GDM1 (cell line): Measurements from ENCODE around the gene ZNF785.
A peak's percentile ranks its signal among the peaks of the same experiment; 100 is the strongest.
"Not testable (repeated sequence)": the region's sequence is repeated elsewhere in the genome, so short reads cannot be mapped to it uniquely, and the experiment has no call there.

ENCODE experiments used
- DNase-seq: peaks from one replicate; lab custom pipeline; 2025; lab: John Stamatoyannopoulos, UW

Gene ZNF785

DNA sequence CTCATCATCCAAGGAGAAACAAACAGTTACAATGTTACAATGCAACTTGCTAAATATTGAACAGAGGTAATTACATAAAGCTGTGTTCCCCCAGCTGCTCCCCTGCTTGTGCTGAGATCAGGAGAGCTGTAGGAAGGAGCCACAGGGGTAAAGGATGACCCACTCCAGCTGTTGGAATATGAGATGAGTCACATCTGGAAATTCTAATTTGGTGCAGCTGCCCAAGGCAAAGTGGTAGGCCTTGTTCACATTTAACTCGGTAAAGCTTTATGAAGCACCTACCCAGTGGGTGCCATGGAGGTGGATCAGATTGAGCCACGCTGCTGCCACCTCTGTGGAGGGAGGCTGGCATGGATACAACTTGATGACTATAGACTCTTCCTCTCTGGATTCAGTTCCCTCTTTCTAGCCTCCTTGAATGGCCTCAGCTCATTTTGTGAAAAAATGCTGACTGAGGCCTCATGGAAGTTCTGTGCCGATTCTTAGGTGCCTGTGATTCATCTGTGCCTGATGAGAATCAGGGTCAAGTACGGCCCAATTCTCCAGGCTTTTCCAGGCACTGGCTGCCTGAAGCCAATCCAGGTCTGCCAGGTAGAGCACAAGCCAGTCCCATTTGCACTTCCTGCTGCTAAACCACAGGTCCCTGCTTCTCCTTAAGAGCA, 17.2 kb upstream of the ZNF785 start:
- DNase-seq, result peak; percentile 2

DNA sequence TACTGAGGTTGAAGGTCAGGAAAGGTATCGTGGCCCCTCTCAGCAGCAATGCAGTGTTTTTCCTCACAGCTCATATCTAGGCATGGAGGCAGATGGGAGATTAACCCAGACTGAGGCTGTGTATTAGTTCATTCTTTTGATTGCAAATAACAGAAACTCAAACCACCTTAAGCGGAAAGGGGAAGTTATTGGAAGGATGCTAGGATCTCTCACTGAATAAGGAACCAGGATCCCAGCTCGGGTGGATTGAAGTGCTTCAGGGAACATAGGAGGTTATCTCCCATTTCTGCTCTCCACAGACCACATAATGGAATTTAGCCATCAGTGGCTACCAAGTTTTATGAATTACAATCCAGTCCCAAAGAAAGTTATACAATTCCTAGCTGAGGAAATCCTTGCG, 16.5 kb upstream of the ZNF785 start:
- no peak for DNase-seq

- no peak for DNase-seq
These were observed 15.4 kb upstream of the ZNF785 start for GRCh38 chr16:30600929-30601328.

- no peak for DNase-seq
These were observed 14.7 kb upstream of the ZNF785 start for GRCh38 chr16:30600215-30600614.

DNA sequence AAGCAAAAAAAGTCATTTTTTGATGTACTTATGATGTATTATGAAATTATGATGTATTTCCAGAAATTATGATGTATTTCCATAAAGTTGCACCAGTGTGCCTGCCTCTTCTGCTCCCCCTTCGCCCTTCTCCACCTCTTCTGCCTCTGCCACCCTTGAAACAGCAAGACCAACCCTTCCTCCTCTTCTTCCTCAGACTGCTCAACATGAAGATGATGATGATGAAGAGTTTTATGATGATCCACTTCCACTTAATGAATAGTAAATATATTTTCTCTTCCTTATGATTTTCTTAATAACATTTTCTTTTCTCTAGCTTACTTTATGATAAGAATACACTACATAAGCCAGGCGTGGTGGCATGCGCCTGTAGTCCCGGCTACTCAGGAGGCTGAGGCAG, 7.4 kb upstream of the ZNF785 start:
- DNase-seq, result no peak

DNA sequence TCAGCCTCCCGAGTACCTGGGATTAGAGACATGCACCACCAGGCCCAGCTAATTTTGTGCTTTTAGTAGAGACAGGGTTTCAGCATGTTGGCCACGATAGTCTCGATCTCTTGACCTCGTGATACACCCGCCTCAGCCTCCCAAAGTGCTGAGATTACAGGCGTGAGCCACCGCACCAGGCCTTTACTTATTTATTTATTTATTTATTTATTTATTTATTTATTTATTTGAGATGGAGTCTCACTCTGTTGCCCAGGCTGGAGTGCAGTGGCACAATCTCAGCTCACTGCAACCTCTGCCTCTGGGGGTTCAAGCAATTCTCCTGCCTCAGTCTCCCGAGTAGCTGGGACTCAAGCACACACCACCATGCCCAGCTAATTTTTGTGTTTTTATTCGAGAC, 5.4 kb upstream of the ZNF785 start:
- not testable (repeated sequence) for DNase-seq

- not testable (repeated sequence) for DNase-seq
These were observed 4.1 kb upstream of the ZNF785 start for GRCh38 chr16:30589582-30589981.

- DNase-seq, result no peak
These were observed 3.2 kb upstream of the ZNF785 start for GRCh38 chr16:30588651-30589050.

GRCh38 chr16:30585022-30585399, 486 bp downstream of the ZNF785 start:
- no peak for DNase-seq

DNA sequence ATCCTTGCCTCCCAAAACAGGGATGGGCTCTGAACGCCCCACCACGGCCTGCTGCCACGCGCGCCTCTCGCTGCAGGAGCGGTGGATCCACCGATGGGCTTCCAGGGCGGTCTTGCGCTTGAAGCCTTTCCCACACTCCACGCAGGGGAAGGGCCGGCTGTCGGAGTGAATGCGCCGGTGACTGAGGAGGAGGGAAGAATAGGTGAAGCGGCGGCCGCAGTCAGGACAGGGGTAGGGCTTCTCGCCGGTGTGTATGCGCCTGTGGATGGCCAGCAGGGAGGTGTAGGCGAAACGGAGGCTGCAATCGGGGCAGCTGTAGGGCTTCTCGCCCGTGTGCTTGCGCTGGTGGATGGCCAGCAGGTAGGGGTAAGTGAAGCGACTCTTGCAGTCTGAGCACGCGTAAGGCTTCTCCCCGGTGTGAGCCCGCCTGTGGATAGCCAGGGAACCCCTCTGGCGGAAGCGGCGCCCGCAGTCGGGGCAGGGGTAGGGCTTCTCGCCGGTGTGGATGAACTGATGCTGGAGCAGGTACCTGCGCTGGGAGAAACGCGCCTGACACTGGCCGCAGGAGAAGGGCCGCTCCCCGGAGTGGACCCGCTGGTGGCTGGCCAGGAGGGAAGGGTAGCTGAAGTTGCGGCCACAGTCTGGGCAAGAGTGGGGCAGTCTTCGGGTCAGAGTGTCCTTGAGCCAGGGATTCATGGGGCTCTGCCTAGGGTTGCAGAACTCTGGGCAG, 2.7 kb downstream of the ZNF785 start:
- no peak for DNase-seq

DNA sequence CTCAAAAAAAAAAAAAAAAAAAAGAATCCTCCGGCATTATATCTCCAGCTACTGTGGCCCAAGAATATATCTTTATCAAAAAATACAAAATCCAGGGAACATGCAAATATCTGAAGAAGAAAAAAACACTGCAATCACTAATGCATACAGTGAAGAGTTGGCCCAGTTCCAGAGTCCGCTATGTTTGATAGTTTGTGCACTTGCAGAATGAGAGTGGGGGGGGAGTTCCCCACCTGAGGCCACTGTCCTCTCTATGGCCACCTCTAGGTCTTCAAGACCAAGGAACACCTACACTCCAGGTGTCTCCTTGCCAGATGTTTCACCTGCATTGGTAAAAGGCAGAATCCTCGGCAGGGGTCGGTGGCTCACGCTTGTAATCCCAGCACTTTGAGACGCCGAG, 4.0 kb downstream of the ZNF785 start:
- DNase-seq, result no peak

DNA sequence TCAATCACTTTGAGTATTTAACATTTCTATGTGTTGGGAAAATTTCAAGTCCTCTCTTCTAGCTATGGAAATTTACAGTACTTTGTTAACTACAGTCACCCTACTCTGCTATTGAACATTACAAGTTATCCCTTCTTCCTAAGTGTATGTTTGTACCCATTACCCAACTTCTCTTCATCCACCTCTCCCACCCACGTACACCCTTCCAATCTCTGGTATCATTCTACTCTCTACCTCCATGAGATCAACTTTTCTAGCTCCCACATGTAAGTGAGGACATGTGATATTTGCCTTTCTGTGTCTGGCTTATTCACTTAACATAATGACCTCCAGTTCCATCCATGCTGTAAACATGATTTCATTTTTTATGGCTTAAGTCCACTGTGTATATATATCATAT, 10.8 kb downstream of the ZNF785 start:
- DNase-seq, result no peak

- DNase-seq, result peak; percentile 97
These were observed 13.8 kb downstream of the ZNF785 start, which contains the start of gene ZNF688 for GRCh38 chr16:30571445-30572322. Gene ZNF688, minus strand, starts transcription at chr16:30571714. Its CDS starts 85 bp downstream, at chr16:30571629.

DNA sequence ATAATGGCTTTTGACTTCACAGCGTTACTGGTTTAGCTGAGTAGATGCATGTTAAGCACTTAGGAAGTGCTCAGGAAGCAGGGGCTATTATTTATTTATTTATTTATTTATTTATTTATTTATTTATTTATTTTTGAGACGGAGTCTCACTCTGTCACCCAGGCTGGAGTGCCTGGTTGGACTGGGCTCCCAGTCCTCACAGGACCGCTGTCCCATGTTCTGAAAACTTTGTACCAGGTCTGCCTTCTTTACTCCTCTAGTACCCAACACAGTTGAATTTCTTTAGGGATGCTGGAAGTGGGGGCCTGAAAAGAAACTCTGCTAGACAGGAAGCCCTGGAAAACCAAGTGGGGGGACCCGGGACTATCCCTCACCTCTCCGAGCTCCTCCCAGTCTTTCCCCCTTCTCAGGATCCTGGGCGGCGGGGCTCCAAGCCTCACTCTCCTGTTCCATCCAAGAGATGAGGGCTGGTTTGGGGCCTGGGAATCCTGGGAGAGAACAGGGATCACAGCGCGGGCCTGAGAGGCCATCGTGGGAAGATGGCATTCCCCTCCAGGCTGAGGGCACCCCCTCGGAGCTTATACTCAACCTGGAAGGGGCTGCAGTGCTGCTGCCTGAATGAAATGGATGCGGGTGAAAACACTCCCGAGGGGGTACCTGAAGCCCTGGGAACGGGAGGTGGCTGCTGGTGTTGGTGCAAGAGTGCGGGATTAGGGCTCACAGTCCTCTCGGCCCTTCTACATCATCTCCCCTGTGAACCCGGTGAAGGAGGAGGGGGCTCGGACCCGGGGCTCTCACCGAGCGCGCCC, 14.7 kb downstream of the ZNF785 start:
- no peak for DNase-seq

GRCh38 chr16:30569746-30570635, 15.5 kb downstream of the ZNF785 start:
- DNase-seq, result no peak

GRCh38 chr16:30569281-30569680, 16.2 kb downstream of the ZNF785 start:
- no peak for DNase-seq

DNA sequence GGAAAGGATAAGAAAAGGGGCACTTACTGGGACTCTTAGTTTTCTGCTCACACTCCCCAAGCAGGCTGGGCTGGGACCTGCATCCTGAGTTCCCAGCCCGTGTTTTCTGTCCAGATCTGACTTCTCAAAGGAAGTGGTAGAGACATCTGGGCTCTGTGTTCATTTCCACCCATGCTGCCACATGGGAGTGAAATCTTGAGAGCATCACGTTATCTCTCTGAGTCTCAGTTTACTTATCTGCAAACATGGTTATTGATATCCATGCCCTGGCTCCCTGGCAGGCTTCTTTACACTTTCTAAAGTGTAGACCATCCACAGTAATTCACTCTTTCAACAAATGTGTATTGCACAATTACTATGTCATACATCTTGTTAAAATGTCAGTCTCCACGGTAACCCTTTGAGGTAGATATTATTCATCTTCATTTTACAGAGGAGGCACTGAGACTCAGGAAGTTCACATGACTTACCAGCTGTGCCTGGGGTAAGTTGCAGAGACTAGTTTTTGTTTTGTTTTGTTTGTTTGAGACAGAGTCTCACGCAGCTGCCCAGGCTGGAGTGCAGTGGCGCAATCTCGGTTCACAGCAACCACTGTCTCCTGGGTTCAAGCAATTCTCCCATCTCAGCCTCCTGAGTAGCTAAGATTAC, 17.4 kb downstream of the ZNF785 start:
- DNase-seq, result no peak

DNA sequence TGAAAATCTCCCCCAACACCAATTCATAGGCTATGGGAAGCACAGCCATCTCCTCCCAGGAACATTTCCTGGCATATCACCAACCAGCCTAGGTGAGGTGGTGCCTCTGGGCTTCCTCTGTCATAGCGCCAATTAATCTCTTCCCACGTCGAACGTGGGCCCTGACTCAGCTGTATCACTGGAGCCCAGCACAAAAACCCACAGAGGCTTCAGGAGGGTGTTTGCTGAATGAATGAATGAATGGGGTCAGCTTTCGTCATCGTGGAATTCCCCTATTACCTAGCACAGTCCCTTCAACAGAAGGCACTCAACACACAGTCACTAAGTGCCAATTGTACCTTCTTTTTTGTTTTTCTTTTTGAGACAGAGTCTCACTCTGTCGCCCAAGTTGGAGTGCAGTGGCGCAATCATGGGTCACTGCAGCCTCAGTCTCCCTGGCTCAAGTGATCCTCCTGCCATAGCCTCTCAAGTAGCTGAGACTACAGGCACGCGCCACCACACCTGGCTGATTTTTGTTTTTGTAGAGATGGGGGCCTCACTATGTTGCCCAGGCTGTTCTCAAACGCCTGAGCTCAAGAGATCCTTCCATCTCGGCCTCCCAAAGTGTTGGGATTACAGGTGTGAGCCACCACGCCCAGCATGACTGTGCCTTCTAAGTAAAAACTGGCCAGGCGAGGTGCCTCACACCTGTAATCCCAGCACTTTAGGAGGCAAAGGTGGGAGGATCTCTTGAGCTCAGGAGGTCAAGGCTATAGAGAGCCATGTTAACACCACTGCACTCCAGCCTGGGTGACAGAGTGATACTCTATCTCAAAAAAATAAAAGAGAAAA, 18.1 kb downstream of the ZNF785 start:
- DNase-seq, result no peak

DNA sequence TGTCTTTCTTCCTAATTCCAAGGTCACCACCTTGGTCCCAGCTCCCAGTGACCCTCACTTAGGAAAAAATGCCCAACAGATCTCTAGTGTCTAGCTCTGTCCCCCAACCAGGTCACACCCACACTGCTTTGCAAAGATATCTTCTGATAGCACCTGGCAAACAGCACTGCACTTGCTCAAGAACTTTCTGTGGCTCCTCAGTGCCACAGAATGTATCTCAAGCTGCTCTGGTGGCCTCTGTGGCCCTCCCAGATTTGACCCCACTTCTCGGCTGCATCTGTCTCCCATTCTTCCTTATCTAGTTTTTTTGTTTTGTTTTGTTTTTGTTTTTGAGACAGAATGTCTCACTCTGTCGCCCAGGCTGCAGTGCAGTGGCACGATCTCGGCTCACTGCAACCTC, 19.0 kb downstream of the ZNF785 start:
- no peak for DNase-seq
